CD4-positive, alpha-beta T cell treated with Interleukin-12 subunit alpha and Interleukin-12 subunit beta, for 1 hour (primary cell): ENCODE measurements around the gene B4GALT6.

Experiments used
- DNase-seq: peaks from one replicate; pipeline ENCODE4 v3.0.0-alpha.2; 2020

B4GALT6 gene

DNA sequence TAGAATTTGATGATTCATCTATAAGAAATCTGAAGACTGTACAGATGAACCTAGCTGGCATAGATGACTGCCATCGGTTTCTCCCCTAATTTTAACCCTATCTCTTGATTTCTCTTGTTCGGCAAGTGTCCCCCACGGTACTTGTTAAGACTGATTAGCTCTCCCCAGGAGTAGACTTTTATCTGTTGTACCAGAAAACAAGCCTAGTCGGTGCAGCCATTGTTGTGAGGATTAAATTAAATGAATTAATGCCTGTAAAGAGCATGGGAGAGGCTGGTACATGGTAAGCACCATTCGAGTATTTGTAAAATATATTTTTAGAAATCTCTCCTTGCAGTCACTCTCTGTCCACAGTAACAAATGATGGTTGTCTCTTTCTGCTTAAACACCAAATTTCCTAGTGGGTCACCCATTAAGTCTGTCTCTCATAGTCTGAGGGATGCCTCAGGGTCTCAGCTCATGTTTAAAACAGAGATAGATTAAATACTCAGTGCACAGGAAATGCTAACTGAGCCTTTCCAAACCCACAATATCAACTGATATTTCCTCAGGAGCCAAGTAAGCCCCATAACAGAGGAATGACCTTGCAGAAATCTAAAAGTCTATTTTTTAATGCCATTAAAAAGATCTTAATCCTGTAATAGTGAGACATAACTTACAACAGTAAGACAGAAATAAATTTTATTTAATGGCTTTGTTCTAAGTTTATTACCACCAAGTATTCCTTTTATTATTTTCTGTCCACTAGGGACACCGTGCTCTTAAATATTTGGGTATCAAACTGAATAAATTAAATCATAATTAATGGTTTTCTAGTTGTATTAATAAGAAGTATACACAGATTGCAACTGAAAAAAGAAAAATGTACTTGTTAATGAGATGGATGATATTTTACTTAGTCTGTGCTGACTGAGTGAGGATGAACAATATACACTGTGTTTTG, 2.9 kb upstream of the B4GALT6 start:
- no peak for DNase-seq

- no peak for DNase-seq
Observed at GRCh38 chr18:31686572-31686971, 2.2 kb upstream of the B4GALT6 start.

- DNase-seq: peak; percentile 37
Observed at GRCh38 chr18:31685097-31686082, 1.0 kb upstream of the B4GALT6 start.

- no peak for DNase-seq
Observed at GRCh38 chr18:31683968-31684278, 458 bp downstream of the B4GALT6 start.

- DNase-seq: no peak
Observed at GRCh38 chr18:31683106-31683505, 1.3 kb downstream of the B4GALT6 start.

GRCh38 chr18:31680831-31681568, 3.4 kb downstream of the B4GALT6 start:
- no peak for DNase-seq

DNA sequence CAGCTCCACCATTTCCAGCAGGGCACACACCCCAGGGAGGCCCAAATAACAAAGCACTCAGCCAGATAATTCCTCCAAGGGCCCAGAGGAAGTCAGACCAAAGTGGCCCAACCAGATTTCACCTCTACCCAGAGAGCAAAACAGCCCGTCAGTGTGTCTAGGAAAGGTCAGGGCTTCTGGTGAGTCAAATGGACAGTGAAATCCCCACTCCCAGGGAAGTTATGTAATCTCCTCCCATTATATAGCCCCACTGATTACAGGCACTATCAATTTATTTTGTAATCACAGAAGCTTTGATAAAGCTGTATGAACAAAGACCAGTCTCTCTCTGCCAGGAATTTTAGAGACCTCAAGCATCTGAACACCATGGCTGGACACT, 4.0 kb downstream of the B4GALT6 start:
- DNase-seq: no peak

DNA sequence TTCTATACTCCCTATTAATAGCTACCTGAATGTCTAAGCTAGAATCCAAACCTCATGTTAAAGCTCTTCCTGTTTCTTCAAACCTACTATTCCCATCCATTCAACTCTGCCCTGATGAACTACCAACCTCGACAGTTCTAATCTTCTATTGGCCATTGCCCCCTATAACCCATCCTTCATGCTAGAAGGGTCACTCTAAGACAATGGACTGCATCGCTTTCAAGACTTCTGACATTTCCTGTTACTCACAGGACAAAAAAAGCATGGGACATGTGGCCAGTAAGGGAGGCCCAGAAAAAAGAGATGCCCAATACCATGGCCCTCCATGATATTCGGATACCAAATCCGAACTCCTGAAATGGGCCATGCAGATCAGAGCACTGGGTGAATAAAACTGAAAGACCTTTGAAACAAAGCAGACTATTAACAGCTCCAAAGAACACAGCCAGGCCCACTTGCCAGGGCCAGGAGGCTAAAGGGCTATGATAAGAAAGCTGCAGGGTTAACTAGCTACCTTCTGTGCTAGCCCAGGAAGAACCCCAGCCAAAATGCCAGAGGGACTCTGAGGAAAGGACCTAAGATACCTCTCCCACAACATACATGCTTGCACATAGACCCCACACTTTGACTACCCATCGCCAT, 4.5 kb downstream of the B4GALT6 start:
- no peak for DNase-seq

- DNase-seq: no peak
Observed at GRCh38 chr18:31679133-31679742, 5.1 kb downstream of the B4GALT6 start.

GRCh38 chr18:31678425-31678824, 6.0 kb downstream of the B4GALT6 start:
- DNase-seq: no peak

DNA sequence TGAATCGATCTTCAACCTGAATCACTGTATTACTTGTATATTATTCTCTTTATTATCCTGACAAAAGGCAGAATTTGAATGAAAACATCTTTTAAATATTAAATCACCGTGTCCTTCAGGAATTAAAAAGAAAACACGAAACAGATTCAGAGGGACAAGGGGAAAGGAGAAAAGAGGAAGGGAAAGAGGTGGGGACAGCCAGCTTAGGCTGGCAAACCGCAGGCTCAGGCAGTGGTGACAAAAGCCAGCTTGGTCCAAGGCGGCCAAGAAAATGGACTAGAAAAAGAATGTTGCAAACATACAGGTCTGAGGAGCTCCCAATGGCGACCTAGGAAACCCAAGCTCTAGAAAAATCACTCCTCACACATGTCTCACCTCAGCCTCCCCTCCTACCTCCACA, 6.8 kb downstream of the B4GALT6 start:
- no peak for DNase-seq

DNA sequence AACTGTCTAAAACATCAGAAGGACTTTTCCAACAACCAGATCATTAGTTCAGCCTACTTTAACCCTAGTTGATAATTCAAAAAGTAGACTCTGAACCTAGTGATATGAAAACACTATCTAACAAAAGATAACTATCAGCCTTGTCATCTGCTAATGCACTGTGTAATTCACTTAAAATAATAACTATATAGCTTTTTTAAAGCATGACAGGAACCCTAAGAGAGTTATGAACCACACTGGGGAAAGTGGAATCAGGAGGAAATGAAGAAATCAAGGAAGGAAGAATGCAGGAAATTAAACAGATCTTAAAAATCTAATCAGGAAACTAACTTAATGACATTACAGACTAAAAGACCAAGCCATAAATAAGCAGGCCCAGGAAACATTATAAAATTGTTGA, 9.0 kb downstream of the B4GALT6 start:
- no peak for DNase-seq

DNA sequence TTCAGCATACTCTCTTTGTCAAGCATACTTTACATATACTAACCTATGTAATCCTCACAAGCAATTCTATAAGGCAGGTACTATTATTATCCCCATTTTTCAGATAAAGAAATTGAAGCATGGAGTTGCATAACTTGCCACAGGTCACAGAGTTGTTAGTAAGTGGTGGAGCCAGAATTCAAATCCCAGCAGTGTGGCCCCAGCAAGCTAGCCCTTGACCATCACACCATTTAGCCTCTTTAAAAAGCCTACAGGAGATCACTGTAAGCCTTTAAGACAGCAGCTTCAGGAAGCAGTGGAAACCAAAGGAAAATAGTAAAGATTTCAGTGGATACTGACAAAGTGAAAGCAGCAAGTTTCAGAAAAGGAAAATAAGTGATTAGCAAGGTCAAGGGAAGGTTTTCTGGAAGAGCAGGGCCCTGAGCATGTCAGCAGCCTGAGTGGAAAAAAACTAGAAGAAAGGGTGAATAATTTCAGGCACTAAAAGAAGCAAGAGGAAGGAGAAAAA, 11.7 kb downstream of the B4GALT6 start:
- no peak for DNase-seq

- DNase-seq: no peak
Observed at GRCh38 chr18:31671951-31672350, 12.4 kb downstream of the B4GALT6 start.

DNA sequence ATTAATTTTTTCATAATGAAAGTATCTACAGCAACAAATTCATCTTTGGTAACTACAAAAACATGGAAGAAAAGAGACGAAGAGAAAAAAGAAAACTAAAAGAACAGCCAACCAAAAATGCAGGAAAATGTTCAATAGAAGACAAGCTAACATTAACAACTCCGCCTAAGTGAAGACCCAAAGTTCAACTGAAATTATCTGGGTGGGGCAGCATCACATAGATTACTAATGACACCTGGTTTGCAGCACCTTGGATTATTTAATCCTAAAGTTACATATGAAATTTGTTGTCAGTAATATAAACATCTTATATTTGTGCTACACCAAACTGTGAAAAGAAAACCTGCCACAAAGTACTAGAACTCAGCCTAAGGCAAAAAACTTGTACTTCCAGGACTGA, 14.8 kb downstream of the B4GALT6 start:
- DNase-seq: no peak

GRCh38 chr18:31667185-31667584, 17.2 kb downstream of the B4GALT6 start:
- no peak for DNase-seq

GRCh38 chr18:31666055-31666454, 18.3 kb downstream of the B4GALT6 start:
- DNase-seq: no peak

- DNase-seq: no peak
Observed at GRCh38 chr18:31664101-31664500, 20.3 kb downstream of the B4GALT6 start.

- no peak for DNase-seq
Observed at GRCh38 chr18:31661965-31662364, 22.4 kb downstream of the B4GALT6 start.

DNA sequence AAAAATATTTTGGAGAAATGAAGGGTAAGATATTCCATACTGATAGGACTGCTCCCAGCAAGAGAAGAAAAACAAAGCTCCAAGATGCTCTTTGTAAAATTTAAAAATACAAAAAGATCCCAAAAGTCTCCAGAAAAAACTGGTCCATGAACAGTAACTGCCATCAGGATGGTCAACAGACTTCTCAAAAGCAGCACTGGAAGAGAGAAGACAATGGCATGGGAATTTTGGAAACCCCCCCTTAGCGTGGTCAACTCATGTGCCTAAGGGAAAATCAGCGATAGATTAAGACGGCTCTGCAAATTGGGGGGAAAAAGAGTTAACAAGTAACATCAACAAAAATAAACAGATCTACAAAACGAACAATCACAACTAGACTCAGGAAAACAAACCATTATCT, 23.6 kb downstream of the B4GALT6 start:
- no peak for DNase-seq

DNA sequence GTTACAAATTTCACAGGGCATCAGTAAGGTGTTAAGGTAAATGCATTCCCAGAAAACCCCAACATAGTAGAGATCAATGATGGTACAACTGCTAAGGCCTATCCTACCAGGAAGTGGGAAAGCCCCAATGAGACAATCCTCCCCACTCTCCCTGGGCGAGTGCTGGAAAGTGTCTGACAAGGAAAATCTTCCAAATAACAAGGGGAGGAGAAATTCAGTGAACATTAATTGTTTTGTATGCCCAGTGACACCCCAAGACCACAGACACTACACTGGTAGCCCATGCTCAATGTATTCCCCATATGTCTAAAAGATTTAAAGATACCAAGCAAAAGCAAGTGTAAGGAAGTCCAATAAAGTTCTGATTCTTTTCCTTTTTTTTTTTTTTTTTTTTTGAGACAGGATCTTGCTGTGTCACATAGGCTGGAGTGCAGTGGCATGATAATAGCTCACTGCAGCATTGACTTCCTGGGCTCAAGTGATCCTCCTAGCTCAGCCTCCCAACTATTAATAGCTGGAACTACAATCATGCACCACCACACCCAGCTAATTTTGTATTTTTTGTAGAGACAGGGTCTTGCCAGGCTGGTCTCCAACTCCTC, 24.7 kb downstream of the B4GALT6 start:
- DNase-seq: no peak
